CD1c-positive myeloid dendritic cell (primary cell): Measurements from ENCODE around the gene FYB1.

ENCODE experiments used
- DNase-seq: peaks from one replicate; pipeline ENCODE4 v3.0.0-alpha.2; 2016; ENCODE audit errors: extremely low spot score

Gene FYB1

GRCh38 chr5:39121315-39121714, 98.0 kb downstream of the FYB1 start:
- no peak for DNase-seq

GRCh38 chr5:39120052-39120420, 99.3 kb downstream of the FYB1 start:
- DNase-seq: no peak

- no peak for DNase-seq
These were observed 99.8 kb downstream of the FYB1 start for GRCh38 chr5:39119404-39120051.

- no peak for DNase-seq
These were observed 100.7 kb downstream of the FYB1 start for GRCh38 chr5:39118638-39119037.

GRCh38 chr5:39117401-39117800, 102.0 kb downstream of the FYB1 start:
- DNase-seq: no peak

GRCh38 chr5:39116344-39117170, 102.8 kb downstream of the FYB1 start:
- DNase-seq: no peak

- no peak for DNase-seq
These were observed 103.6 kb downstream of the FYB1 start for GRCh38 chr5:39115644-39116343.

GRCh38 chr5:39114155-39114554, 105.2 kb downstream of the FYB1 start:
- no peak for DNase-seq

GRCh38 chr5:39113354-39113953, 105.9 kb downstream of the FYB1 start:
- DNase-seq: no peak

GRCh38 chr5:39109606-39110005, 109.8 kb downstream of the FYB1 start:
- no peak for DNase-seq

GRCh38 chr5:39108987-39109386, 110.4 kb downstream of the FYB1 start:
- DNase-seq: no peak

- no peak for DNase-seq
These were observed 112.0 kb downstream of the FYB1 start for GRCh38 chr5:39107350-39107749.

GRCh38 chr5:39106322-39106721, 113.0 kb downstream of the FYB1 start:
- DNase-seq: no peak

GRCh38 chr5:39104221-39104620, 115.1 kb downstream of the FYB1 start:
- no peak for DNase-seq

GRCh38 chr5:39102684-39103155, 116.6 kb downstream of the FYB1 start:
- no peak for DNase-seq

- no peak for DNase-seq
These were observed 118.4 kb downstream of the FYB1 start for GRCh38 chr5:39100851-39101396.

GRCh38 chr5:39100301-39100850, 119.0 kb downstream of the FYB1 start:
- DNase-seq: no peak

GRCh38 chr5:39099831-39100230, 119.5 kb downstream of the FYB1 start:
- DNase-seq: no peak

- DNase-seq: no peak
These were observed 126.0 kb downstream of the FYB1 start for GRCh38 chr5:39093352-39093751.

- DNase-seq: no peak
These were observed 126.6 kb downstream of the FYB1 start for GRCh38 chr5:39092581-39093351.
